ENCODE measurements around the gene SELENOO. TPM values are rescaled to one million over a fixed set of nuclear protein-coding genes. Genes with fewer than 3 reads are reported as not detected.
A peak's percentile ranks its signal among the peaks of the same experiment; 100 is the strongest.

Gene SELENOO
- total and polyA plus RNA-seq, 2 donors from 2014 or later = 19.7 to 42.8 TPM

DNA sequence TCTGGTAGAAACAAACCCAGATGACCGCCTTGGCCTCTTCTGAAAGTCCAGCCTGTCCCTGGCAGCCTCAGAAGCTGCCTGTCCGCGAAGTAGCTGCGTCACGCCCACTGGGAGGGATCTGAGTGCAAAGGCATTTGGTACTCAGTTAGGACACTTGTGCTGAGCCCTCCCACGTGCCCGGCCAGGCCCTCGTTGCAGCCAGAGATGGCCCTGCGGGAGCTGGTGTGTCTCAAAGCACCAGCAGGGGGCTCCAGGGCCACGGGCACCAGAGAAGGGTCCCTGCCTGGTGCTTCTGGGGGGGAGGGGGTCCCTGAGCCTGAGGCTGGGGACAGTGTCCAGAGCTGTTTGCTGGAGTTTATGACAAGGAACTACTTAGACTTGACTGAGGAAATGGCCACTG is 5.8 kb downstream of the SELENOO start:
- peak; percentile 58 to 82 (median 66) for DNase-seq
- H3K4me3 ChIP-seq (ENCODE audit: low read length in 3 of 3) = no peak overlapping the region
- H3K9ac ChIP-seq (ENCODE audit: low read length in 3 of 3) = no peak overlapping the region
- peaks cover 0 to 24% (median 15%) of the 10 kb centered on the region in 3 donors for H3K4me1 ChIP-seq (ENCODE audit: control insufficient read depth in 2 of 3, insufficient read depth in 2 of 3, low read depth in 1 of 3, low read length in 3 of 3)
- no peaks in the 10 kb centered on the region for H3K27me3 ChIP-seq (ENCODE audit: control insufficient read depth, insufficient read depth, low read length)
- H3K27ac ChIP-seq (ENCODE audit: low read depth in 2 of 2, low read length in 2 of 2) = no peak overlapping the region
- TF ChIP-seq, protein P1, sequence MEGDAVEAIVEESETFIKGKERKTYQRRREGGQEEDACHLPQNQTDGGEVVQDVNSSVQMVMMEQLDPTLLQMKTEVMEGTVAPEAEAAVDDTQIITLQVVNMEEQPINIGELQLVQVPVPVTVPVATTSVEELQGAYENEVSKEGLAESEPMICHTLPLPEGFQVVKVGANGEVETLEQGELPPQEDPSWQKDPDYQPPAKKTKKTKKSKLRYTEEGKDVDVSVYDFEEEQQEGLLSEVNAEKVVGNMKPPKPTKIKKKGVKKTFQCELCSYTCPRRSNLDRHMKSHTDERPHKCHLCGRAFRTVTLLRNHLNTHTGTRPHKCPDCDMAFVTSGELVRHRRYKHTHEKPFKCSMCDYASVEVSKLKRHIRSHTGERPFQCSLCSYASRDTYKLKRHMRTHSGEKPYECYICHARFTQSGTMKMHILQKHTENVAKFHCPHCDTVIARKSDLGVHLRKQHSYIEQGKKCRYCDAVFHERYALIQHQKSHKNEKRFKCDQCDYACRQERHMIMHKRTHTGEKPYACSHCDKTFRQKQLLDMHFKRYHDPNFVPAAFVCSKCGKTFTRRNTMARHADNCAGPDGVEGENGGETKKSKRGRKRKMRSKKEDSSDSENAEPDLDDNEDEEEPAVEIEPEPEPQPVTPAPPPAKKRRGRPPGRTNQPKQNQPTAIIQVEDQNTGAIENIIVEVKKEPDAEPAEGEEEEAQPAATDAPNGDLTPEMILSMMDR (IDR thresholded peaks at IDR 0.05; ENCODE audit: borderline replicate concordance, extremely low read depth, insufficient read depth) = peak; percentile 7
- FAIRE-seq = no peak
- intact Hi-C loops (cut with DNase I) = no loop called here
- H3K9me3 ChIP-seq (ENCODE audit: control insufficient read depth in 2 of 3, insufficient read depth in 1 of 3, low read length in 3 of 3) = no peaks in the 10 kb centered on the region
- peaks cover 2 to 23% (median 12%) of the 10 kb centered on the region in 3 donors for H3K36me3 ChIP-seq (ENCODE audit: control insufficient read depth in 2 of 3, insufficient read depth in 3 of 3, low read length in 3 of 3)

DNA sequence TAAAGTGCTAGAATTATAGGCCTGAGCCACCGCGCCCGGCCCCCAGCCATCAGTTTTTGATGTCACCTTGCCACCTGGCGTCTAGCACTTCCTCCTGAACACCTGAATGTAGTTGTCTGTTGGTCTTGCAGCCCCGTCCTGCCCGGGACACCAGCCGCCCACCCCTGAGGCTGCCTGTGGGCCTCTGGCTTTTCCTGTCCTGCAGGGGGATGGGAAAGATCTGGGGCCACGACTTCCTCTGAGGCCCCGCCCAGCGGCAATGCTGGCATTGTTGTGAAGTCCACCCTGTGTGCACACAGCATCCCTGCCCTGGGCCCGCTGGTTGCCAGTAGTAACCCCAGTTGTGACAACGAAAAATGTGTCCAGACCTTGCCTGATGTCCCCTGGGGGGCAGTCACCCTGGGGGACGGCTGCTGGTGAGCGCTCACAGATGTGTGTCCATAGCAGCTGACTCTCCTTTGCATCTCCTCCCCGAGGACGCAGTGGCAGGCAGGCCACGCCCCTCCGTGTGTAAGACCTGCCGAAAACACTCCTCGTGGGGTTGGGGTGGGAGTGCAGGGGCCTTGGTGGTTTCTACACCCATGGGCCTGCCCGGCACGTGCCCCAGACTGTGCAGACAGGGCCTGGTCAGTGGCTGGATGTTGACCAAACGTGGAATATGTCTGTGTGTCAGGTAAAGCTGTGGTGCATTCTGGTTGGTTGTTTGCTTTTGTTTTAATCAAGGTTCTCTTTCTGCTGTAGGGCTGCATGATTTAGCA is 6.8 kb downstream of the SELENOO start:
- Histone ChIP-seq H3K4me1 (ENCODE audit: control insufficient read depth in 2 of 3, insufficient read depth in 2 of 3, low read depth in 1 of 3, low read length in 3 of 3) (peaks cover 0 to 19% (median 8%) of the 10 kb centered on the region in 3 donors), H3K9me3 (ENCODE audit: control insufficient read depth in 2 of 3, insufficient read depth in 1 of 3, low read length in 3 of 3) (no peaks in the 10 kb centered on the region), H3K9ac (ENCODE audit: low read length in 3 of 3) (no peak overlapping the region), H3K27me3 (ENCODE audit: control insufficient read depth, insufficient read depth, low read length) (no peaks in the 10 kb centered on the region), H3K27ac (ENCODE audit: low read depth in 2 of 2, low read length in 2 of 2) (no peak overlapping the region), H3K36me3 (ENCODE audit: control insufficient read depth in 2 of 3, insufficient read depth in 3 of 3, low read length in 3 of 3) (peaks cover 4 to 30% (median 13%) of the 10 kb centered on the region in 3 donors), H3K4me3 (ENCODE audit: low read length in 3 of 3) (no peak overlapping the region)
- no peak for FAIRE-seq
- TF ChIP-seq, protein P1 (IDR thresholded peaks at IDR 0.05; ENCODE audit: borderline replicate concordance, extremely low read depth, insufficient read depth) = no peak
- intact Hi-C loops (cut with DNase I) = no loop called here
- peak in 2 of 5 donors; percentile 48 to 72 for DNase-seq

DNA sequence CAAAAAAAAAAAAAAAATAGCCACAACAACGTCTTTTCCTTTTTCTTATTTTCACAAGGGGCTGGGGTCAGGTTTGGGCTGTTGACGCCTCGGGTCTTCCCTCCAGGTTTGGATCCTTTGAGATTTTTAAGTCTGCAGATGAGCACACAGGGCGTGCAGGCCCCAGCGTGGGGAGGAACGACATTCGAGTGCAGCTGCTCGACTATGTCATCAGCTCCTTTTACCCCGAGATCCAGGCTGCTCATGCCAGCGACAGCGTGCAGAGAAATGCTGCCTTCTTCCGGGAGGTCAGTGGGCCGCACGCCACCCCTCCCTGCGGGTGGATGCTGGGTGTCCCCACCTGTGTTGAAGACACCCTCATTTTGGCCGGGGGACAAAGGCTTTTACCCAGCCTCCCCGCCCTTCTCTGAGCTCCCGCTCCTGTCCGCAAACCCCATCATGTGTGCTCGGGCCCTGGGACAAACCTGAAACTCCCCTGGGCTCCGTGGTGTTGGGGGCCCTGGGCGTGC is 7.7 kb downstream of the SELENOO start:
- intact Hi-C loops (cut with DNase I) = no loop called here
- Histone ChIP-seq H3K27ac (ENCODE audit: low read depth in 2 of 2, low read length in 2 of 2) (no peak overlapping the region), H3K27me3 (ENCODE audit: control insufficient read depth, insufficient read depth, low read length) (no peaks in the 10 kb centered on the region), H3K9ac (ENCODE audit: low read length in 3 of 3) (no peak overlapping the region), H3K36me3 (ENCODE audit: control insufficient read depth in 2 of 3, insufficient read depth in 3 of 3, low read length in 3 of 3) (peaks cover 8 to 35% (median 12%) of the 10 kb centered on the region in 3 donors), H3K4me1 (ENCODE audit: control insufficient read depth in 2 of 3, insufficient read depth in 2 of 3, low read depth in 1 of 3, low read length in 3 of 3) (peaks cover 0 to 9% (median 8%) of the 10 kb centered on the region in 3 donors), H3K9me3 (ENCODE audit: control insufficient read depth in 2 of 3, insufficient read depth in 1 of 3, low read length in 3 of 3) (no peaks in the 10 kb centered on the region), H3K4me3 (ENCODE audit: low read length in 3 of 3) (no peak overlapping the region)
- TF ChIP-seq, protein P1 (IDR thresholded peaks at IDR 0.05; ENCODE audit: borderline replicate concordance, extremely low read depth, insufficient read depth) = no peak
- DNase-seq (no peak), FAIRE-seq (no peak)
